Measurements from ENCODE around the gene ATP5F1D.

The ATP5F1D gene

DNA sequence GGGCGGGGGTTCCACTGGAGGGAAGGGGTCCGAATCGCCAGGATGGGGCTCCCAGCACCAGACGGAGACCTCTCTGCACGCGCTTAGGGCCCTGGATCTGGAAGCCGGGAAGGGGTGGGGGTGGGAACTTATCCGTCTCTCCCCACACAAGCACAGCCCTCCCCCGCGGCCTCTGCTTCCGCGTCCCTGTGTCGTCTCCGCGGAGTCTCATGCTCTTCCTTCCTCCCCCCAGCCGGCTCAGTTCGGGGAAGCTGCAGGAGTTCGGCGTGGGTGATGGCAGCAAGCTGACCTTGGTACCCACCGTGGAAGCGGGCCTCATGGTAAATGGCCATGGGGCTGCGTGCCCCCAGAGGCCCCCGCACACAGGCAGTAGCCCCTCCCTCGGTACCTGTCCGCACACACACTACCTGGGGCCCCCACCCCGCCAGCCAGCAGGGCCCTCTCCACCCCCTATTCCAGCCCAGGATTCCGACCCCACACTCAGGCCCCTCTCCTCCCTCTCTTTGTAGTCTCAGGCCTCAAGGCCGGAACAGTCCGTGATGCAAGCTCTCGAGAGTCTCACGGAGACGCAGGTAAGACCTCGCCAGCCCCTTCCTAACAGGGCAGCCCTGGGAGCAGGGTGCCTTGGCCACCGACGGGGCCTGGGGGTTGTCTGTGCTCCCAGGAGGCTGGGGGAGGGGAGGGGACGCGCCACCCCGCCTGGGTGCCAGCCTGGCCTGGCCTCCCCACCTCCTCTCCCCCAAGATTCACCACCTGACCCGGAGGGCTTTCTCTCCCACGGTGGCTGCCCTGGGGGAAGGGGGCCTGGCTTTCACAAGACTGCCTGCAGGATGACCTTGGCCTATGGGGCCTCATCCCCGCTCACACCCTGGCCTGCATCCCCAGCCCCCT is 10.0 kb downstream of the ATP5F1D start:
- TF ChIP-seq SPI1 (IDR thresholded peaks at IDR 0.05; ENCODE audit: borderline replicate concordance, low read depth) = peak; percentile 45; the same call in 1 of the 2 replicates
- TF ChIP-seq, protein P1, sequence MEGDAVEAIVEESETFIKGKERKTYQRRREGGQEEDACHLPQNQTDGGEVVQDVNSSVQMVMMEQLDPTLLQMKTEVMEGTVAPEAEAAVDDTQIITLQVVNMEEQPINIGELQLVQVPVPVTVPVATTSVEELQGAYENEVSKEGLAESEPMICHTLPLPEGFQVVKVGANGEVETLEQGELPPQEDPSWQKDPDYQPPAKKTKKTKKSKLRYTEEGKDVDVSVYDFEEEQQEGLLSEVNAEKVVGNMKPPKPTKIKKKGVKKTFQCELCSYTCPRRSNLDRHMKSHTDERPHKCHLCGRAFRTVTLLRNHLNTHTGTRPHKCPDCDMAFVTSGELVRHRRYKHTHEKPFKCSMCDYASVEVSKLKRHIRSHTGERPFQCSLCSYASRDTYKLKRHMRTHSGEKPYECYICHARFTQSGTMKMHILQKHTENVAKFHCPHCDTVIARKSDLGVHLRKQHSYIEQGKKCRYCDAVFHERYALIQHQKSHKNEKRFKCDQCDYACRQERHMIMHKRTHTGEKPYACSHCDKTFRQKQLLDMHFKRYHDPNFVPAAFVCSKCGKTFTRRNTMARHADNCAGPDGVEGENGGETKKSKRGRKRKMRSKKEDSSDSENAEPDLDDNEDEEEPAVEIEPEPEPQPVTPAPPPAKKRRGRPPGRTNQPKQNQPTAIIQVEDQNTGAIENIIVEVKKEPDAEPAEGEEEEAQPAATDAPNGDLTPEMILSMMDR (IDR thresholded peaks at IDR 0.05; ENCODE audit: insufficient read depth, low read length) = no peak
- TF ChIP-seq, protein P2, sequence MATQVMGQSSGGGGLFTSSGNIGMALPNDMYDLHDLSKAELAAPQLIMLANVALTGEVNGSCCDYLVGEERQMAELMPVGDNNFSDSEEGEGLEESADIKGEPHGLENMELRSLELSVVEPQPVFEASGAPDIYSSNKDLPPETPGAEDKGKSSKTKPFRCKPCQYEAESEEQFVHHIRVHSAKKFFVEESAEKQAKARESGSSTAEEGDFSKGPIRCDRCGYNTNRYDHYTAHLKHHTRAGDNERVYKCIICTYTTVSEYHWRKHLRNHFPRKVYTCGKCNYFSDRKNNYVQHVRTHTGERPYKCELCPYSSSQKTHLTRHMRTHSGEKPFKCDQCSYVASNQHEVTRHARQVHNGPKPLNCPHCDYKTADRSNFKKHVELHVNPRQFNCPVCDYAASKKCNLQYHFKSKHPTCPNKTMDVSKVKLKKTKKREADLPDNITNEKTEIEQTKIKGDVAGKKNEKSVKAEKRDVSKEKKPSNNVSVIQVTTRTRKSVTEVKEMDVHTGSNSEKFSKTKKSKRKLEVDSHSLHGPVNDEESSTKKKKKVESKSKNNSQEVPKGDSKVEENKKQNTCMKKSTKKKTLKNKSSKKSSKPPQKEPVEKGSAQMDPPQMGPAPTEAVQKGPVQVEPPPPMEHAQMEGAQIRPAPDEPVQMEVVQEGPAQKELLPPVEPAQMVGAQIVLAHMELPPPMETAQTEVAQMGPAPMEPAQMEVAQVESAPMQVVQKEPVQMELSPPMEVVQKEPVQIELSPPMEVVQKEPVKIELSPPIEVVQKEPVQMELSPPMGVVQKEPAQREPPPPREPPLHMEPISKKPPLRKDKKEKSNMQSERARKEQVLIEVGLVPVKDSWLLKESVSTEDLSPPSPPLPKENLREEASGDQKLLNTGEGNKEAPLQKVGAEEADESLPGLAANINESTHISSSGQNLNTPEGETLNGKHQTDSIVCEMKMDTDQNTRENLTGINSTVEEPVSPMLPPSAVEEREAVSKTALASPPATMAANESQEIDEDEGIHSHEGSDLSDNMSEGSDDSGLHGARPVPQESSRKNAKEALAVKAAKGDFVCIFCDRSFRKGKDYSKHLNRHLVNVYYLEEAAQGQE (IDR thresholded peaks at IDR 0.05; ENCODE audit: insufficient replicate concordance, low read depth) = no peak
- peak; percentile 69 for TF ChIP-seq POLR2AphosphoS5 (IDR thresholded peaks at IDR 0.05; ENCODE audit: low read depth)
- no peak for TF ChIP-seq GABPA (IDR thresholded peaks at IDR 0.05; ENCODE audit: low read depth)
- Histone ChIP-seq H3K27me3 (ENCODE audit: insufficient read depth, poor library complexity, severe bottlenecking) (no peaks in the 10 kb centered on the region), H3K4me3 (replicated peaks; ENCODE audit: insufficient read depth, low read length) (peak overlapping the region; percentile 89), H3K27ac (replicated peaks) (peak overlapping the region; percentile 98)
- DNase-seq (ENCODE audit: low read depth in 1 of 2, low spot score in 1 of 2) = peak; percentile 83 to 92

DNA sequence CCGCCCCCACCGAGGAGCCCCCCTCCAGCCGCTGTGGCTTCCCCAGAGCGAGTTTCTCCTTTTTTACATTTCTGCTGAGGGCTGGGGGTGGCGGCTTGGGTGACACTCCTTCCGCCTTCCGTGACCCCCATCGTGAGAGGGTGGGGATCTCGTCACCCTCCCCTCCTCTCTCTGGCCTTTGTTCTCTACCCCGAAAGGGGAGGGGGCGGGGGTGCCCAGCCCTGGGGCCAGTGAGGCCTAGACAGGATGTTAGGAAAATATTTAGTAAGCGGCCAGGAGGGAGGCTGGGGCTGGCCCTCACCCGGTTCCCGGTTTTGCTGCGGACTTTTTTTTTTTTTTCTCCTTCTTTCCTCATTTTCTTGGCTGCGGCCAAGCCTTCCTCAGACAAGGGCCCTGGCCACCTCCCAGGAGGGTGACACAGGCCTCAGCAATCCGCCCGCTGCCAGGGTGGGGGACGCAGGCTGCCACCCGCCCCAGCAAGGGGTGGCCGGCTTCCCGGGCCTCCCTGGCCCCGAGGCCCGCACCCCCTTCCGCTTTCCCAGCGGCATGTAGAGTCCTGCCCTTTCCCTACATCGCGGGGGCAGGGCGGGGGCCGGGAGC is 10.8 kb downstream of the ATP5F1D start:
- DNase-seq (ENCODE audit: low read depth in 1 of 2, low spot score in 1 of 2) = peak; percentile 84 to 99
- Histone ChIP-seq H3K27ac (replicated peaks) (peak overlapping the region; percentile 98), H3K27me3 (ENCODE audit: insufficient read depth, poor library complexity, severe bottlenecking) (no peaks in the 10 kb centered on the region), H3K4me3 (replicated peaks; ENCODE audit: insufficient read depth, low read length) (peak overlapping the region; percentile 89)
- TF ChIP-seq GABPA (IDR thresholded peaks at IDR 0.05; ENCODE audit: low read depth) (no peak), SPI1 (IDR thresholded peaks at IDR 0.05; ENCODE audit: borderline replicate concordance, low read depth) (peak; percentile 65; the same call in 1 of the 2 replicates), POLR2AphosphoS5 (IDR thresholded peaks at IDR 0.05; ENCODE audit: low read depth) (no peak; the same call in 1 of the 2 replicates)
- TF ChIP-seq, protein P2 (IDR thresholded peaks at IDR 0.05; ENCODE audit: insufficient replicate concordance, low read depth) = no peak
- TF ChIP-seq, protein P1 (IDR thresholded peaks at IDR 0.05; ENCODE audit: insufficient read depth, low read length) = no peak

DNA sequence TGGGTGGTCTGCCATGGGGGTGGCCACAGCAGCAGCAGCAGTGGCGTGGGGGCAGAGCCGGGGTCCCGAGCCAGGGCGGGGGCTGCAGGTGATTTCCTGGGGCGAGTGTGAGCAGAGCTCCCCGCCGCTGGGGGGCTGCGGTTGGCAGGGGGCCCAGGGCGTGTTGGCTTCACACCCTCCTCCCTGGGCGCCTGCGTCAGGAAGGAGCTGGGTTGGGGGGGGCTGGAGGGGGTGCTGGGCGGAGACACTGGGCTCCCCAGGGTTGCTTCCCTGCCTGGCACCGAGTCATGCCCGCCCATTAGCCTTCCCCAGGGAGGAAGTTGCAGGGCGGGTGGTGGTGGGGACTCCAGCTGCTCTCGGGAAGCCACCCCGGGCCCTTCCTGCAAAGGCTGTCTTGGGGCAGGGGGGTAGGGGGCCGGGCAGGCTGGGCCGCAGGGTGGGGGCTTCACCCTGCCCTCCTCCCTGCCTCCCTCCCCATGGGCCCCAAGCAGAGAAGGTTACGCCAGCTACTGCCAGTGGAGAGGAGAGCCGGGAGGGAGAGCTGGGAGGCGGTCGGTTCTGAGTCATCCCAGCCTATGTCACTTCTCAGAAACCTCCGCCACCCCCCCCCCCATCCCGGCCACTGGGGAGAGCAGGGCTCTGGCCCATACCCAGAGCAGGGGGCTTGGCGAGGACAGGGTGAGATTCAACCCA is 11.4 kb downstream of the ATP5F1D start:
- H3K4me3 ChIP-seq (replicated peaks; ENCODE audit: insufficient read depth, low read length) = peak overlapping the region; percentile 89
- no peaks in the 10 kb centered on the region for H3K27me3 ChIP-seq (ENCODE audit: insufficient read depth, poor library complexity, severe bottlenecking)
- TF ChIP-seq, protein P2 (IDR thresholded peaks at IDR 0.05; ENCODE audit: insufficient replicate concordance, low read depth) = peak; percentile 17
- TF ChIP-seq SPI1 (IDR thresholded peaks at IDR 0.05; ENCODE audit: borderline replicate concordance, low read depth) (peak; percentile 89), POLR2AphosphoS5 (IDR thresholded peaks at IDR 0.05; ENCODE audit: low read depth) (peak; percentile 34; the same call in 1 of the 2 replicates), GABPA (IDR thresholded peaks at IDR 0.05; ENCODE audit: low read depth) (peak; percentile 34; the same call in 1 of the 2 replicates)
- TF ChIP-seq, protein P1 (IDR thresholded peaks at IDR 0.05; ENCODE audit: insufficient read depth, low read length) = no peak
- H3K27ac ChIP-seq (replicated peaks) = peak overlapping the region; percentile 98
- peak; percentile 95 to 99 for DNase-seq (ENCODE audit: low read depth in 1 of 2, low spot score in 1 of 2)

All from HL-60 (cell line).